Measurements from ENCODE around the gene EIF1.

DNA sequence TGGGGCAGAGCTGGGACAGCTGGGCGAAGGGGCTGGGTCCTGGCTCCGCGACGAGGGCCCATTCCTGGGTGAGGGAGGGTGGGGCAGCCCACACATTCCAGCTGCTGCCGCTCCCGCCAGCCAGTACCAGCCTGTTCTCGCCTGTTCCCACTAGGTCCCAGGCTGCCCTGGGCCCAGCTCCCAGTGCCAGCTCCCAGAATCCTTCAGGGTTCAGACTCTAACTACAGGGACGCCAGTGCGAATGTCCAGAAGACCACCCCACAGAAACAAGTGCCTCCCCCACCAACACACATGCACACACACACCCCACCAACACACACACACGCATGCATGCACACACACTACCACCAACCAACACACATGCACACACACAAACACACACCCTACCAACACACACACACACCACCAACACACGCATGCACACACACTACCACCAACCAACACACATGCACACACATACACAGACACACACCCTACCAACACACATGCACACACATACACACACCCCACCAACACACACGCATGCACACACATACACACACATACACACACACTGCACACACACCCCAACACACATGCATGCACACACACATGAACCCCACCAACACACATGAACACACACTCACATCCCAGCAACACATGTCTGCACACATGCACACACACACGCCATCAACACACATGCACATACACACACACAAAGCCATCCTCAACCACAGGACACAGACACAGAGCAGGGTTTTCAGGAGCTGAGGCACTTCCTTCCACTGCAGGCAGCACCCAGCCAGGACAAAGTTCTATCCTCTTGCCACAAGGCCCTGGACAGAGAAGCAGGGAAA lies 36.8 kb upstream of the EIF1 start:
- TF ChIP-seq, protein P1, sequence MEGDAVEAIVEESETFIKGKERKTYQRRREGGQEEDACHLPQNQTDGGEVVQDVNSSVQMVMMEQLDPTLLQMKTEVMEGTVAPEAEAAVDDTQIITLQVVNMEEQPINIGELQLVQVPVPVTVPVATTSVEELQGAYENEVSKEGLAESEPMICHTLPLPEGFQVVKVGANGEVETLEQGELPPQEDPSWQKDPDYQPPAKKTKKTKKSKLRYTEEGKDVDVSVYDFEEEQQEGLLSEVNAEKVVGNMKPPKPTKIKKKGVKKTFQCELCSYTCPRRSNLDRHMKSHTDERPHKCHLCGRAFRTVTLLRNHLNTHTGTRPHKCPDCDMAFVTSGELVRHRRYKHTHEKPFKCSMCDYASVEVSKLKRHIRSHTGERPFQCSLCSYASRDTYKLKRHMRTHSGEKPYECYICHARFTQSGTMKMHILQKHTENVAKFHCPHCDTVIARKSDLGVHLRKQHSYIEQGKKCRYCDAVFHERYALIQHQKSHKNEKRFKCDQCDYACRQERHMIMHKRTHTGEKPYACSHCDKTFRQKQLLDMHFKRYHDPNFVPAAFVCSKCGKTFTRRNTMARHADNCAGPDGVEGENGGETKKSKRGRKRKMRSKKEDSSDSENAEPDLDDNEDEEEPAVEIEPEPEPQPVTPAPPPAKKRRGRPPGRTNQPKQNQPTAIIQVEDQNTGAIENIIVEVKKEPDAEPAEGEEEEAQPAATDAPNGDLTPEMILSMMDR (IDR thresholded peaks at IDR 0.05): no peak
- peak in 1 of 3 donors; percentile 7 for TF ChIP-seq POLR2A (IDR thresholded peaks at IDR 0.05)
